Activated CD4-positive, CD25-positive, alpha-beta regulatory T cell treated with anti-CD3 and anti-CD28 coated beads, Interleukin-2, amount 50 U/mL, for 16 hours (primary cell): Measurements from ENCODE around the gene LUC7L.
A peak's percentile ranks its signal among the peaks of the same experiment; 100 is the strongest.
"Not testable (repeated sequence)": the region's sequence is repeated elsewhere in the genome, so short reads cannot be mapped to it uniquely, and the experiment has no call there.

Source experiments
- DNase-seq: peaks from one replicate; pipeline ENCODE4 v3.0.0-alpha.2; 2020; ENCODE audit warnings: low read depth, low spot score

LUC7L gene, protein sequence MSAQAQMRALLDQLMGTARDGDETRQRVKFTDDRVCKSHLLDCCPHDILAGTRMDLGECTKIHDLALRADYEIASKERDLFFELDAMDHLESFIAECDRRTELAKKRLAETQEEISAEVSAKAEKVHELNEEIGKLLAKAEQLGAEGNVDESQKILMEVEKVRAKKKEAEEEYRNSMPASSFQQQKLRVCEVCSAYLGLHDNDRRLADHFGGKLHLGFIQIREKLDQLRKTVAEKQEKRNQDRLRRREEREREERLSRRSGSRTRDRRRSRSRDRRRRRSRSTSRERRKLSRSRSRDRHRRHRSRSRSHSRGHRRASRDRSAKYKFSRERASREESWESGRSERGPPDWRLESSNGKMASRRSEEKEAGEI

GRCh38 chr16:228852-229730 is at the start of gene LUC7L:
Gene LUC7L (minus strand): TSS chr16:229449. CDS start chr16:229339, 110 bp downstream.
- peak; percentile 76 for DNase-seq

- DNase-seq, result no peak
Observed at GRCh38 chr16:278863-279366, 49.7 kb upstream of the LUC7L start.

- DNase-seq, result no peak
Observed at GRCh38 chr16:276426-277077, 47.3 kb upstream of the LUC7L start.

DNA sequence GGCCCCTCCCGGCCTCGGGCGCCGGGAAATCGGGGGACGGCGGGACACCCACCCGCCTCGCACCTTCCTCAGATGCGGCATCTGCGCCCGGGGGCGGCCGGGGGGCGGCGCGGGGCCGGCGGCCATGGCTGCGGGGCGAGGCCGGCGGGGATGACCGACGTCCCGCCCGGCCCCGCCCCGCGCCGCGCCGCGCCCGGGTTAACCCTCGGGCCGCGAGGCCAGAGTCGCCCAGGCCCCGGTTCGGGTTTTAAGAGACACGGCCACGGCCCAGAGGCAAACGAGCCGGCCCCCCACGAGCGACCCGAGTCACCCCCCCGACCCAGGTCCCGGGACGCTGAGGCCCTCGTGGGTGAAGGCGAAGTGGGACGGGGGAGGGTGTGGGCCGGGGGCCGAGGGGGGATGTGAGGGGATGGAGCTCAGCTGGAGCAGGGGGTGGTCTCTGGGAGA is 46.6 kb upstream of the LUC7L start, which contains the start of gene RGS11:
Gene RGS11 (minus strand): TSS at position 159 of the 447 bp plus-strand sequence. CDS start 33 bp downstream, at position 126.
- DNase-seq, result no peak

DNA sequence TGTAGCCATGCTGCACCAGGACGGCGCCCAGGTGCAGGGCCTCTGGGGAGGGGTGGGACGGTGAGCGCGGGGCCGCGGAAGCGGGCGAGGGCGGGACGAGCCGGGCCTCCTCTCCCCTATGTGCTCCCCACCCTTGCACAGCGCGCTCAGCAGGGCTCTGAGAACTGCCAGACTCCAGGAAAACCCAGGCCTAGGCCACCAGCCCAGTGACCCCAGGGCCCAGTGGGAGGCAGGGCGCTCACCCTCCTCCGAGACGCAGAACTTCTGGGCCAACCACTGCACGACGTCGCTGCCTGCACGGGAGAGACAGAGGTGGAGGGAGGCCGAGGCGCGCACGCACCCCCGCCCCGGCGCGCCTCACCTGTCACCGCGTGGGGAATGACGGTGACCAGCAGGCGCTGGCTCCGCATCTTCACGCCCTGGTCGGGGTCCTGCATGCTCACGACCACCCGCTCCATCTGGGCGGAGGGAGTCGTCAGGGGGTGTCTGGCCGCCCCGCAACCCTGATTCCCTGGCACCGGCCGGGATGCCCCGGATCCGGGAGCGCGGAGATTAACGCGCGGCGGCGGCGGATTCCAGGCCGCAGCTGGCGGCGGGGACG is 45.9 kb upstream of the LUC7L start:
- no peak for DNase-seq

DNA sequence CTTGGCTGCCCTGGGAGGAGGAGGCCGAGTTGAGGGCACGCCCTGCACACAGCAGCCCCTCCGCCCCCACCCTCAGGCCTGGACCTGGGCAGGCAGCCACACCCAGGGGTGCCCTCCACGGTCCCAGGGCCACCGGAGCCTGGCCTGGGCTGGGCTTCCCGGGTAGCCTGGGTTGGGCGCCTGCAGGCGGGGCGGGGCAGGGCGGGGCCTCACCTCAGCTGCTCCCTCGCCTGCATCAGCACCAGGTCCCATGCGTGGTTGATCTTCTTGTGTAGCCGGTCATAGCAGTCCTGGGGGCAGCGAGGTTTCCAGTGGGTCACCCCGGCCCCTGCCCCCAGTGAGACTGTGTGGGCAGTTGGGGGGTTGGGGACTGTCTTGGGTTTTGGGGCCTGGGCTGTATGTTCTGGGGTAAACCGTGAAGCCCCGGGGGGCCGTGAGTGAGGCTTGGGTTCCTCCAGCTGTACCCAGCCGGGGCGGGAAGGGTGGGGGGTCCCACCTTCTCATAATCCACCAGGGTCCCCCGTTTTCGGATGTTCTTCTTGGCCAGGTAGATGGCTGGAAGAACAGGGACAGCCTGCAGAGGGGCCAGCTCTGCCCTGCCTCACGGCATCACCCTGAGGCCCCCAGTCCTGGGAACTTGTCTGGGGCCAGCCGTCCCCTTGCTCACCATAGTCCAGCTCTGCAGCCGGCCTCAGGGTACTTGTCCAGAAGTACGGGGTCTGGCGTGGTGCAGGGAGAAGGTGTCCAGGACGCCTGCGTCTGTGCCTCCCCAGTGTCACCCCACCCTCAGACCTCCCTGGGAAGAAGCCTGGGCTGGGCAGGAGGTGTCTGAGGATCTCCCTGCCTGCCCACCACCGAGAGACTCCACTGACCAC is 44.5 kb upstream of the LUC7L start:
- no peak for DNase-seq

- DNase-seq, result no peak
Observed at GRCh38 chr16:272633-273546, 43.6 kb upstream of the LUC7L start.

GRCh38 chr16:270381-271255 is 41.4 kb upstream of the LUC7L start:
- no peak for DNase-seq

DNA sequence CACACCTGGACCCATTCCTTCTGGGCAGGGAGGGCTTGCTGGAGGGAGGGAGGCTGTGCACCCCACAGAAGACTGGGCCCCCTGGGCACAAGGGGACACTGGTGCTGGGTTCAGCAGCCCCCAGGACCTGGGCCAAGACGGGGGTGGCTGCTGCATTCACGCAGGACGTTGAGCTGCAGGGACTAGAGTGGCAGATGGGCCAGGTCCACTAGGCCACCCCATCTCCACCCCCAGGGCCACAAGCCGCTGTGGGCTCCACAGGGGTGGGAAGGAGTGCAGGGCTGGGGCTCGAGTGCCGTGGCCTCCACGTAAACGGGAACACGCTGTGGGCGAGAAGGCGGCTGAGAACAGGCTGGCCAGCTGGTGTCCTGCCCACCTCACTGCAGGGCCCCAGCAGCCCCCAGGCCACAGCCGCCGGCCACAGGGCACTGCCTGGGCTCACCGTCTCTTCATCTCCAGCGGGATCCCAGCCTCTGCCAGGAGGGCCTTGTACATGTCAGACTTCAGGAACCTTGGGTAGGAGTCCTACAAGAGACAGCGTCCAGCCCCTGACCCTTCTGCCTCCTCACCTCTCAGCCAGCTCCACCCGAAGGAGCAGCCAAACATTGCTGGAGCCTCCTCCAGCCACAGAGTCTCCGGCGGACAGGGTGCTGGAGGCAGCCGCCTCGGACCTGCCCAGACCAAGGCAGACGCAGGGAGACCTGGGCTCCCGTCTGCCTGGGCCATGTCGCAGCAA is 40.0 kb upstream of the LUC7L start:
- DNase-seq, result no peak

- DNase-seq, result no peak
Observed at GRCh38 chr16:268141-269053, 39.1 kb upstream of the LUC7L start.

- DNase-seq, result not testable (repeated sequence)
Observed at GRCh38 chr16:267562-267961, 38.3 kb upstream of the LUC7L start.

GRCh38 chr16:266258-267164 is 37.3 kb upstream of the LUC7L start:
- DNase-seq, result no peak

DNA sequence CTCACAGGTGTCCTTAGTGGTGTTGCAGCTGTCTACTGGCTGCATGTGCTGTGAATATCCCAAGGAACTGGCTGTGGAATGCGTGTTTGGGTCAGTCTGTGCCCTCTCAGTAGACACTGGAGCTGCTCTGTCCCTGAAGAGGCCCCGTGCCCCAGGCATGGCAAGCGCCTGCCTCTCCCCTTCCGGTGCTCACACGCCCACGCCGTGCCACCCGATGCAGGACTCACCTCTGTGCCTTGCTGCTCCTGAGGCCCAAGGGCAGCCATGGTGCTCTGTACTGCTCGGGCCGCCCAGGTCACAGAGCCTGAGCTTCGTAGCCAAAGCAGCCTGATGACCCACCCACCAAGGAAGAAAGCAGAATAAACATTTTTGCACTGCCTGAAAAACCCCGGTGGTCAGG is 36.5 kb upstream of the LUC7L start:
- DNase-seq, result no peak

- no peak for DNase-seq
Observed at GRCh38 chr16:265002-265529, 35.8 kb upstream of the LUC7L start.

DNA sequence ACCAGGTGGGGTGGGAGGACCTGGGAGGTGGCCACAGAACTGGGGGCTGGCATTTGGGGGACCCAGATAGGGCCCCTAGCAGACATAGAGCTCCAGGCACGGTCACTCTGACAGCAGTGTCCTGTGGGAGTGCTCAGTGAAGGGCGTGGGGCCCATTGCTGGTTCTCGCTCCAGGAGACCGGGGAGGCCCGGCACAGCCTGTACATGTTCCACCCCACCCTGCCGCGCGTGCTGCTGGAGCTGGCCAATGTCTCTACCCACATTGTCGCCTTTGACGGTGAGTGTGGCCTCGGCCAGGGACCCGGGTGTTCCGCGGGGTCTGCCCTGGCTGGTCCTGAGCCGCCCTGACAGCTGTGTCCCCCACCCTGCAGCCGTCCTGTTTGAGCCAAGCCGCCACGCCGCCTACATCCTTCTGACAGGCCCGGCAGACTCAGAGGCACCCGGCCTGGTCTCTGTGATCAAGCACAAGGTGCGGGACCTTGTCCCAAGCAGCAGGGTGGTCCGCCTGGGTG is 35.2 kb upstream of the LUC7L start:
- DNase-seq, result no peak
